GM18520 (cell line): ENCODE measurements around the gene SLC25A31.
A peak's percentile ranks its signal among the peaks of the same experiment; 100 is the strongest.

Experiments used
- ATAC-seq: cut with Tn5 transposase; IDR thresholded peaks from one replicate; pipeline ENCODE4 v1.9.1; 2021; ENCODE audit not compliant: unreplicated experiment

SLC25A31 gene

GRCh38 chr4:127776620-127777019, 46.4 kb downstream of the SLC25A31 start:
- peak; percentile 31 for ATAC-seq

DNA sequence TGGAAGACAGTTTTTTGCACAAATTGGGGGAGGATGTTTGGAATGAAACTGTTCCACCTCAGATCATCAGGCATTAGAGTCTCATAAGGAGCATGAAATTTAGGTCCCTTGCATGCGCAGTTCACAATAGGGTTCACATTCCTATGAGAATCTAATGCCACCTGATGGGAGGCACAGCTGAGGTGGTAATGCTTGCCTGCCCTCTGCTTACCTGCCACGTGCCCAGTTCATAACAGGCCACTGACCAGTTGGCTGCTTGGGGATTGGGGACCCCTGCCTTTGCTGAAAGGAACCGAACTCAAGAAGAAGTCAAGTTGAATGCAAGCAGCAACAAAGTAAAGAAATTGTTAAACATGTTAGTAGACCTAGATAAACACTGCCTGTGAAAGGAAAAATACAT, 47.3 kb downstream of the SLC25A31 start:
- no peak for ATAC-seq

DNA sequence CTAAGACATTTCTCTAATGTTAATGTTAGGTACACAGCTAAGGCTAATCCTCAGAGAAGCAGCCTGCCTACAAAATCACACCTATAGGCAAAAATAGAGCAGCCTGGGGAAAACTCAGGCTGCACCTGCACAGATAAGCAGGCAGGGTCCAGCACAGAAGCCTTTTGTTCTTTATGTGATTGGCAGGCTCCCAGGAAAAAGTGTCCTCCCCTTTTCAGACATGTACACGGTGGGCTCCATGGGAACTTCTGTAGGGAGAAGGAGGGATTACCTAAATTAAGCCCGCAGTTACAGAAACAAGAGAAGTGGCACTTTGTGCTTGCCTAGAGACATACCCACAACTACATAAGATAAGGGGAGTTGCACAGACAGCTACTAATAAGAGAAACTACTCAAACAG, 47.9 kb downstream of the SLC25A31 start:
- ATAC-seq, result no peak

DNA sequence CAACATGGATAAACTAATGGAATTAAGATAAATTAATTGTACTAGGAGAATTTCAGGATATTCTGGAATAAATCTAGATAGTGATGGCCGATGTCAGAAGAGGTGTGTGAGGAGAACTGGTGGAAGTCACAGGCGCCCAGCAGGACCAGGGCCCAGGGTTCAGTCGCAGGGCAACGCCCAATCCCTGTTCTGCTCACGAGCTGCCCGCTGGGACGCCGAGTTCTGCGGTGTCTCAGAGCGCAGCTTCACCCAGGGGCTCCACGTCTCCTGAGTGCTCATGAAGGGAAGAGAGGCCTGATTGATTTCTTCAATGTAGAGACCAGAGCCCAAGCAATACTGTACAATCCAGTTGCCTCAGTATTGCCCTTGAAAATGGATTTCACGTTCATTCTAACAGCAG, 50.4 kb downstream of the SLC25A31 start:
- no peak for ATAC-seq

GRCh38 chr4:127781300-127782024, 51.3 kb downstream of the SLC25A31 start:
- peak; percentile 11 for ATAC-seq

DNA sequence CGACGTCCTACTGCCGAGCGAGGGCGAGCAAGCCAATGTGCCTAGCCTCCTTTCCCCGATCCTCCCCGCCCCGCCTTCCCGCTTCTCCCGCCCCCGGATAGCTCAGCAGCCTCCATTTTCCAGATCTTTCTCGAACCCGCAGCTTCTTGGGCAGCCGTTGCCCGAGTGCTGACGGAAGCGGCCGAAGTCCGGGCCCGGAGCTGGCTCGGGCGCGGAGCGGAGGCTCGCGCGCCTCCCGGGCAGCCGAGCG, 51.8 kb downstream of the SLC25A31 start:
- no peak for ATAC-seq

GRCh38 chr4:127782275-127783025, 52.2 kb downstream of the SLC25A31 start, which contains the start of gene HSPA4L:
Gene HSPA4L (plus strand): TSS chr4:127782322. CDS start chr4:127782551, 229 bp downstream.
- ATAC-seq, result peak; percentile 60

GRCh38 chr4:127783026-127783769, 53.0 kb downstream of the SLC25A31 start:
- no peak for ATAC-seq

DNA sequence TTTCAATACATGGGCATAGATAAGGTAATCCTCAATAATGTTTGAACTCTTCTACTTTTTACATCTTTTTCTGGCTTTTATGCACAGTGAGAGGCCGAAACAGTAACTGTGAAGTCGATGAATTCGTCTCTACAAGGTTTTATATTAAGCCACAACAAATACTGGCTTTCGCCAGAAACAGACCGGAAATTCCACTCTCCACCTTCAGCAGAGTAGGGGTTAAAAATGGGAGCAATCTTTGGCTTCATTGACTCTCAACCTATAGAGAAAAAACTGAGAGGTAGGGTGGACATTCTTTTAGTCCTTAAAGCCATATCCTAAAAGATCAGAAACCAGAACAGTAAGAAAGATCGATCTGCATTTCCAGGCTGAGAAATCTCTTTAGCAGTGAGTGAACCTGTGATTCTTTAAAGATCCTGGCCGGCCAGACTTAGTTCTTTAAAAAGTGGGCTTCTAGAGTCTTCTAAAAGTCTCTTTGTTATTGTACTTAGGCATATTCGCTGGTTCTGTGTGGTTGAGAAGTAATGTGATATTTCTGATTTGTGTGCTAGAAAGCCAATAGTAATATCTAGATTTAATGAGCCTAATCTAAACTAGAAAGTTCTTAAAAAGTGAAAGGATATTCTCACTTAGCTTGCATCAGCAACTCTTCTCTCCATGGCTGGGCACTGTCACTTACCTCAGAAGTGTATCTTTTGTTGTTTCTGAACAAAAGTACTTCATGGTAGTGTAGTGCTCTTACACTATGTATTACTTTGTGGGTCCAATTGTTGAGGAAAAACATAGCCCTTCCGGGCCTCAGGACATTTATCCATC, 54.0 kb downstream of the SLC25A31 start:
- no peak for ATAC-seq

DNA sequence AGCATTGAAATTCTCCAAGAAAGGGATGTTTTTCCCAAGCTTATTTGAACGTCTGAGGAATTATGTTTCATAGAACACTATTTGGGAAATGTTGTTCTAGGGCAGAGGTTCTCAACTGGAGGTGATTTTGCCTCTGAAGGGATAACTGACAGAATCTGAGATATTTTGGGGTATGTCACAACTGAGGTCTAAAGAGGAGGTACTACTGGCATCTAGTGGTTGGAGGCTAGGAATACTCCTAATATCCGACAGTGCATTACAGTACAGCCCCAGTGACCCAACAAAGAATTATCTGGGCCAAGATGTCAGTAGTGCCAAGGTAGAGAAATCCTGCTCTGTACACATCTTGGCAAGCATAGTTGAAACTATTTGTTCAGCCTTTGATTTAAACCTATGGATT, 58.3 kb downstream of the SLC25A31 start:
- no peak for ATAC-seq

DNA sequence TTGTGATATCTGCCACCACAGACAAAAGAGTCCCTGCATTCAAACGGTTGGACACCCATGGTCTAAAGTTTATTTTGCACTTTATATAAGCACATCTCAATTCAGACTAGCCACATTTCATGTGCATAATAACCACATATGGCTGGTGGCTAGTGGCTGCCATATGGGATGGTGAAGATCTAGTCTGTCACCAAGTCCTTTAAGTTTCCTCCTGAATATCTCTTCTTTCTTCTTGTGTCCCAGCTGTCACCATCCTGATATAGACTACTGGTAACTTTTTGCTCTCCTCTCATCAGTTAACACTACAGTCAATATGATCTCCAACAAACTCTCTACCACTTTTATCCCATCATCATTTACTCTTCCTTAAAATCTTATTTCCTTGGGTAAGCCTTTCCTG, 61.2 kb downstream of the SLC25A31 start:
- no peak for ATAC-seq

DNA sequence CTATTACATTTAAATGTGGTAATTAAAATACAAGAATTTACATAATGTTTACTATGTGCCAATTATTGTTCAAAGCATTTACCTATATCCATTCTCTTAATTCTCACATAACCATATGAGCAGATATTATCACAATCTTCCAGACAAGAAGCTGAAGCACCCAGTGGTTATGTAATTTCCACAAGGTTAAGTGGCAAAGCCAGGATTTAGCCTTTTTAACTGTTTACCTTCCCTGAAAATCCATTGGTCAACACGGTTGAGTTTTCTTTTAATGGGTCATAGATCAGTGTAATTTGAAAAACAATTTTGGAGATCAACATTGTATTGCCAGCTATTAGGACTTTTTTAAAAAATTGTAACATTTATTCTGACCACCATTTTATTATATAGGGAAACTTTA, 63.3 kb downstream of the SLC25A31 start:
- no peak for ATAC-seq

DNA sequence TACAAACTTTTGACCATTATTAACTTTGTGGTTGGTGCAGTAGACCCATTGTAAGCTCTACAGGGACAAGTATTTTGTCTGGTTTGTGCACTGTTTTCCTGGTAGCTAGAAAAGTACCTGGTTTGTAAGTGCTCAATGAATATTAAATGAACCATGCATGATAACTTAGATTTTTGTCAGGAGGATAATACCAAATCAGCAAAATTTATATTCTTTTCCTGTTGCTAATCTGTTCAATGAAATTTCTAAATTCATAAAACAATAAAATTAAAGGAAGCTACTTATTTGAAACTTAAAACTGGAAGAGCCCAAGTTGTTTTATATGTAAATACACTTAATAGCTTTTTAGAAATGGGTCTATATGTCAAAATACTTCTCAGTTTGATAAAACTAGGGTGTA, 69.5 kb downstream of the SLC25A31 start:
- ATAC-seq, result no peak

- ATAC-seq, result no peak
These were observed 79.1 kb downstream of the SLC25A31 start for GRCh38 chr4:127809173-127809800.

DNA sequence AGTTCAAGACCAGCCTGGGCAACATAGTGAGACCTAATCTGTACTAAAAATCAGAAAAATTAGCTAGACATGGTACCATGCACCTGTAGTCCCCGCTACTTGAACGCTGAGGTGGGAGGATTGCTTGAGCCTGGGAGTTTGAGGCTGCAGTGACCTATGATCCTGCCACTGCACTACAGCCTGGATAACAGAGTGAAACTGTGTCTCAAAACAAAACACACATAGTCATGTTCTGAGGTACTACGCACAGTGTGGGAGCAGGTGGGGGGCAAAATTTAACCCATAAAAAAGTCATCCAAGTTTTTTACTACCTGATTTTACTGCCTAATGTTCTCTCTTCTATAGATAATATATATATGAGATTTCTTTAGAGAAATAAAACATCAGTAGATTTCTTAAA, 80.4 kb downstream of the SLC25A31 start:
- no peak for ATAC-seq

GRCh38 chr4:127822430-127822829, 92.2 kb downstream of the SLC25A31 start:
- no peak for ATAC-seq
